Neural crest cell (in vitro differentiated cells): ENCODE measurements around the gene C15orf61. TPM values are rescaled to one million over a fixed set of nuclear protein-coding genes. Genes with fewer than 3 reads are reported as not detected.

Experiments used
- DNase-seq: peaks from one replicate; pipeline ENCODE4 v3.0.0; 2021; ENCODE audit warnings: low read depth, mixed read lengths, low spot score
- H3K27ac Mint-ChIP-seq: one replicate; pipeline ENCODE4 v1.8.0; 2021; ENCODE audit warnings: mild to moderate bottlenecking, mixed read lengths; ENCODE audit not compliant: unreplicated experiment
- H3K27me3 Mint-ChIP-seq: 2 replicates; pipeline ENCODE4 v1.8.0; 2021; ENCODE audit warnings: low read depth, mild to moderate bottlenecking, mixed read lengths
- H3K36me3 Mint-ChIP-seq: 2 replicates; pipeline ENCODE4 v1.8.0; 2021; ENCODE audit warnings: low read depth, mild to moderate bottlenecking, mixed read lengths
- H3K4me1 Mint-ChIP-seq: 2 replicates; pipeline ENCODE4 v1.8.0; 2021; ENCODE audit warnings: mixed read lengths
- H3K4me3 Mint-ChIP-seq: one replicate; pipeline ENCODE4 v1.8.0; 2021; ENCODE audit warnings: mild to moderate bottlenecking, mixed read lengths
- H3K9me3 Mint-ChIP-seq: 2 replicates; pipeline ENCODE4 v1.8.0; 2021; ENCODE audit warnings: mixed read lengths
- CTCF ChIP-seq: fragments of 200-600 bp; sonication (generic); conservative IDR thresholded peaks from 2 replicates; pipeline ENCODE4 v1.5.0; 2021; ENCODE audit warnings: antibody characterized with exemption, mild to moderate bottlenecking
- long read RNA-seq: library from polyadenylated mRNA; unstranded; transcript quantifications from one replicate; pipeline ENCODE4 v2.0.0, GENCODE V29; 2020
- total RNA-seq: library from RNA; stranded (reverse); gene quantifications from 2 replicates; pipeline ENCODE4 v1.2.1, GENCODE V29; 2021

Gene C15orf61
- total RNA-seq, result 6.8 and 7.6 TPM in 2 replicates
- long read RNA-seq, partial matches to known transcripts, result 0 of 1 reads
- long read RNA-seq, other reads (novel, unspliced or antisense), result 1 of 1 reads

- DNase-seq, result peak; percentile 71
- Mint-ChIP-seq H3K9me3 (no peaks in the 10 kb centered on the region), H3K27me3 (no peaks in the 10 kb centered on the region), H3K4me1 (peaks cover 25% of the 10 kb centered on the region), H3K4me3 (peak within 1 kb of the TSS; percentile 89), H3K36me3 (no peaks in the 10 kb centered on the region), H3K27ac (peak within 1 kb of the TSS; percentile 99)
- no peak for TF ChIP-seq CTCF
Observed at GRCh38 chr15:67521029-67521782, at the start of gene C15orf61. Gene C15orf61 (plus strand): TSS chr15:67521131. CDS start chr15:67521249, 118 bp downstream.

- Mint-ChIP-seq H3K4me1 (no peaks in the 10 kb centered on the region), H3K9me3 (no peaks in the 10 kb centered on the region), H3K27ac (no peak overlapping the region), H3K27me3 (no peaks in the 10 kb centered on the region), H3K4me3 (no peak overlapping the region), H3K36me3 (peaks cover 2% of the 10 kb centered on the region)
- TF ChIP-seq CTCF, result no peak
- DNase-seq, result no peak
Observed at GRCh38 chr15:67472957-67473356, 48.0 kb upstream of the C15orf61 start.

- TF ChIP-seq CTCF, result no peak
- Mint-ChIP-seq H3K27me3 (no peaks in the 10 kb centered on the region), H3K27ac (no peak overlapping the region), H3K4me1 (no peaks in the 10 kb centered on the region), H3K36me3 (peaks cover 2% of the 10 kb centered on the region), H3K4me3 (no peak overlapping the region), H3K9me3 (no peaks in the 10 kb centered on the region)
- no peak for DNase-seq
Observed at GRCh38 chr15:67474405-67475110, 46.4 kb upstream of the C15orf61 start.

- DNase-seq, result no peak
- no peak for TF ChIP-seq CTCF
- H3K4me3 Mint-ChIP-seq, result no peak overlapping the region
- no peak overlapping the region for H3K27ac Mint-ChIP-seq
- H3K27me3 Mint-ChIP-seq, result no peaks in the 10 kb centered on the region
- peaks cover 7% of the 10 kb centered on the region for H3K9me3 Mint-ChIP-seq
- no peaks in the 10 kb centered on the region for H3K4me1 Mint-ChIP-seq
- peaks cover 6% of the 10 kb centered on the region for H3K36me3 Mint-ChIP-seq
Observed at GRCh38 chr15:67479781-67480505, 41.0 kb upstream of the C15orf61 start.

GRCh38 chr15:67480741-67481140, 40.2 kb upstream of the C15orf61 start:
- Mint-ChIP-seq H3K9me3 (peaks cover 7% of the 10 kb centered on the region), H3K27ac (no peak overlapping the region), H3K36me3 (peaks cover 6% of the 10 kb centered on the region), H3K27me3 (no peaks in the 10 kb centered on the region), H3K4me3 (no peak overlapping the region), H3K4me1 (no peaks in the 10 kb centered on the region)
- no peak for TF ChIP-seq CTCF
- DNase-seq, result no peak
